Esophagus squamous epithelium (tissue), 5 donors: Measurements from ENCODE around the gene RSPH6A. TPM values are rescaled to one million over a fixed set of nuclear protein-coding genes. Genes with fewer than 3 reads are reported as not detected.

ENCODE experiments used
- DNase-seq: peaks from one replicate; lab custom pipeline; 2025; lab: John Stamatoyannopoulos, UW
- H3K27ac ChIP-seq, 4 donors: fragments of 200-600 bp; sonication (generic); one replicate each; pipeline ENCODE4 v1.5.1; 2016 to 2019; ENCODE audit warnings: mild to moderate bottlenecking in 1 of 4
- H3K27me3 ChIP-seq, 4 donors: fragments of 200-600 bp; sonication (generic); 1 replicate in 3 of 4; 2 replicates in 1 of 4; pipeline versions ENCODE4 v1.5.1 to v1.6.0; 2017 to 2021; ENCODE audit warnings: antibody characterized with exemption in 1 of 4
- H3K36me3 ChIP-seq, 3 donors: fragments of 200-600 bp; sonication (generic); one replicate each; pipeline ENCODE4 v1.5.1; 2016 to 2019
- H3K4me1 ChIP-seq, 3 donors: fragments of 200-600 bp; sonication (generic); one replicate each; pipeline ENCODE4 v1.5.1; 2017 to 2019
- H3K4me3 ChIP-seq, 4 donors: fragments of 200-600 bp; sonication (generic); 1 replicate in 3 of 4; 2 replicates in 1 of 4; pipeline ENCODE4 v1.5.1; 2016 to 2019; ENCODE audit warnings: mild to moderate bottlenecking in 2 of 4, moderate library complexity in 1 of 4
- H3K9me3 ChIP-seq, 3 donors: fragments of 200-600 bp; sonication (generic); one replicate each; pipeline ENCODE4 v1.5.1; 2016 to 2019
- POLR2A ChIP-seq, 4 donors: fragments of 450-650 bp; IDR thresholded peaks; one replicate each; pipeline ENCODE4 v1.6.1; 2017; ENCODE audit warnings: antibody characterized with exemption in 4 of 4, mild to moderate bottlenecking in 4 of 4, moderate library complexity in 3 of 4
- WGBS, 2 donors: methylation state at CpG; one replicate each; pipeline ENCODE4 v1.1.5; 2018; 5-methylcytosine and 5-hydroxymethylcytosine counted together
- intact Hi-C: fragments of 100-400 bp; cut with DNase I; formaldehyde crosslinking; loops from one replicate; pipeline ENCODE4 v1.15.0; 2022
- total RNA-seq, 4 donors: library from RNA; depleted of rRNA; stranded (reverse); fragments of >200 nt; gene quantifications; one replicate each; pipeline ENCODE4 v1.1.0, GENCODE V29; 2016
- TF ChIP-seq, protein P1 (sequence below), 6 experiments: fragments of 450-650 bp in 4 of 6; fragments of 200-600 bp in 2 of 6; sonication (generic) in 2 of 6; IDR thresholded peaks; one replicate each; pipeline ENCODE4 v1.5.1; 2016 to 2019; ENCODE audit warnings: antibody characterized with exemption in 6 of 6, mild to moderate bottlenecking in 4 of 6, moderate library complexity in 4 of 6
- donor health status: DM: yes; HTN: yes; CAD: no.

Gene RSPH6A
- total RNA-seq, 4 donors from 2014 or later, result 0.19 TPM; not detected in 3

DNA sequence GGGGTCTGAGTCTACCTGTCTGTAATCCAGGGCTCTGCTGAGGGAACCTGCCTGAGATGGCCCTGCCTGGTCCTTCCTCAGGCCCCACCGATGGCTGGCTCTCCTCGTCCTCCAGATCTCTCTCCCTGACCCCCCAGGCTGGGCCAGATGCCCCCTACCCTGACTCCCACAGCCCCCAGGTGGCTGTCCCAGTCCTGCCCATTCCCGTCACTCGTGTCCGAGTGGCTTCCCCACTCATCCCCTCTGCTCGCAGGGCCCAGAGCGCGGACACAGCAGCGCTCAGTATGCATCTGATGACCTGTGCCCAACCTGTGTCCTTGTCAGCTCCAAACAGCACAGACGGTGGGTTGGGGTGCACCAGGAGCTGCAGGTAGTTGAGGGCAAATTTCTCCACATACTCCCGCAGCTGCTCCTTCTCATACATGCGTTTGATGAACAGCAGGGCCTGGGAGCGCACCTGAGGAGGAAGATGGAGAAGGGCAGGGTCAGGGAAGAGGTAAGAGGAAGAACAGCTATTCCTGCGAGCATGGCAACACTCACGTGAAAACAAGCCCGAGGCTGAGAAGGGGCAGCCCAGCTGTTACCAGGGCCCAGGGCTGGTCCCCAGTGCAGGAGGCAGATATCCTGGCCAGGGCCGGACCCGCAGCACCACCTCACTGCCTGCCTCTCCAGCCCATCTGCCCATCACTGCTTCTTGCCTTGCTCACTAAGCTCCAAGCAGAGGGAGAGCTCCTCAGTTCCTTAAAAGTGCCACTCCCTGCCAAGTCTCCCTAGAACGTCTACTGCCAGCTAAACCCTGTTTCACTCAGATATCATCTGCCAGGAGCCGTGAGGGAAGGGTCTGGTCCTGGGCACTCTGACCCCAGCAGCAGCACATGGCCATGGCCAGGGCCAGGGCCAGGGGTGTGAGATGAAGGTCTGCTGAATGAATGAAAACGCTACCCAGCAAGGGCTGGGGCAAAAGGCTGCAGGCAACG is 11.1 kb upstream of the RSPH6A start:
- intact Hi-C loops, result no loop called here
- DNase-seq, result no peak
- Histone ChIP-seq H3K9me3 (no peaks in the 10 kb centered on the region), H3K27ac (no peak overlapping the region), H3K4me1 (peaks cover 3 to 21% (median 13%) of the 10 kb centered on the region in 3 donors), H3K4me3 (no peak overlapping the region), H3K36me3 (peaks cover 46 to 98% (median 64%) of the 10 kb centered on the region in 3 donors), H3K27me3 (no peaks in the 10 kb centered on the region)
- 77 to 85% methylated on average over 6 to 17 of the region's 22 CpGs for WGBS, 2 donors
- TF ChIP-seq, protein P1, sequence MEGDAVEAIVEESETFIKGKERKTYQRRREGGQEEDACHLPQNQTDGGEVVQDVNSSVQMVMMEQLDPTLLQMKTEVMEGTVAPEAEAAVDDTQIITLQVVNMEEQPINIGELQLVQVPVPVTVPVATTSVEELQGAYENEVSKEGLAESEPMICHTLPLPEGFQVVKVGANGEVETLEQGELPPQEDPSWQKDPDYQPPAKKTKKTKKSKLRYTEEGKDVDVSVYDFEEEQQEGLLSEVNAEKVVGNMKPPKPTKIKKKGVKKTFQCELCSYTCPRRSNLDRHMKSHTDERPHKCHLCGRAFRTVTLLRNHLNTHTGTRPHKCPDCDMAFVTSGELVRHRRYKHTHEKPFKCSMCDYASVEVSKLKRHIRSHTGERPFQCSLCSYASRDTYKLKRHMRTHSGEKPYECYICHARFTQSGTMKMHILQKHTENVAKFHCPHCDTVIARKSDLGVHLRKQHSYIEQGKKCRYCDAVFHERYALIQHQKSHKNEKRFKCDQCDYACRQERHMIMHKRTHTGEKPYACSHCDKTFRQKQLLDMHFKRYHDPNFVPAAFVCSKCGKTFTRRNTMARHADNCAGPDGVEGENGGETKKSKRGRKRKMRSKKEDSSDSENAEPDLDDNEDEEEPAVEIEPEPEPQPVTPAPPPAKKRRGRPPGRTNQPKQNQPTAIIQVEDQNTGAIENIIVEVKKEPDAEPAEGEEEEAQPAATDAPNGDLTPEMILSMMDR (IDR thresholded peaks at IDR 0.05), result no peak
- no peak for TF ChIP-seq POLR2A (IDR thresholded peaks at IDR 0.05)

DNA sequence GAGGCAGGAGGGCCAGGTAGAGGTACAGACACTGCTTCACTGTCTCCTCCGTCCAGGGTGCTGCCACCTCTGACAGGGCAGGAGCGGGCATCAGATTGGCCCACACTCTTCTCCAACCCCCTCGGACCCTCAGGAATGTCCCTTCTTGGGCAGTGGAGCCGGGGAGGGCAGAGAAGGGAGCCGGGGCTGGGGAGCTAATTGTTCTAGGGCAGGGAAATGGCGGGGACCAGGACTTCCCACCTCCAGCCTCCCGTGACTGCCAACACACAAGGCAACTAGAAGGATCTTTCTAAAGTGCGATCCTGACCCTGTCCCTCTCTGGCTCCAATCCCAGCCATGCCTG is 10.1 kb upstream of the RSPH6A start:
- no peak for DNase-seq
- peaks cover 3 to 29% (median 13%) of the 10 kb centered on the region in 3 donors for H3K4me1 ChIP-seq
- H3K27ac ChIP-seq, result no peak overlapping the region
- peaks cover 45 to 98% (median 54%) of the 10 kb centered on the region in 3 donors for H3K36me3 ChIP-seq
- intact Hi-C loops, result no loop called here
- no peak for TF ChIP-seq POLR2A (IDR thresholded peaks at IDR 0.05)
- TF ChIP-seq, protein P1 (IDR thresholded peaks at IDR 0.05), result no peak
- no peaks in the 10 kb centered on the region for H3K9me3 ChIP-seq
- H3K27me3 ChIP-seq, result no peaks in the 10 kb centered on the region
- 80 to 88% methylated on average over 1 of the region's 8 CpGs for WGBS, 2 donors
- H3K4me3 ChIP-seq, result no peak overlapping the region

DNA sequence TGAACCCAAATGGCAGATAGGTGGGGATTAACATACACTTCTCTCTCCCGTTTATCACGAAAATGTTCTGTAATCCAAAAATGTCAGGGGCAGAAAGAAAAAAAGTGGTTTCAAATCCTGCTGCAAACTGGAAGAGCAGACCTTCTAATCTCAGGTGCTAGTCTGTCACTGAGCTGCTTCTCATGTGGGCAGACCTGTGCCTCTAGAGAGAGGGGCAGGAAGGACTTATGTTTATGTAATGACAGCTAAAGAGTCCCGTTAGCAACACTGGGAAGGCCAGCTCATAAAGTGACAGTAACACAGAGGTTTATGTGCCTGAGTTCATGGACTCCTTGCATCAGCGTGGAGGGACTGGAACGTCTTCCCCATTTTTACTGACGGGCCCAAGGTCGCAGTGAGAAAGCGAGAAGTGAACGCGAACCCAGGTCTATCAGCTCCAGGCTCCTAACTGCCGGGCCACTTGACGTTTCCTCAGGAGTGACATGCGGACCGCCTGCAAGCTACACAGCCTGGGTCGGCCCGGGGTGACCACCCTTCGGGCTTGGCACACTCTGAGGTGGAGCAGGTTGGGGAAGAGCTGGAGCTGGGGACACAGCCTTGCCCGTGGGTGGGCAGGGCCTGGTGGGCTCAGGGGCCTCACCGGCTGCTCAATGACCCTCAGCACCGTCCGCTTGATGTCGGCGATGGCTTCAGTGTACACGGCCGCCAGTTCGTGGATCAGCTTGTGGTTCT is 9.6 kb upstream of the RSPH6A start:
- no peak for DNase-seq
- Histone ChIP-seq H3K9me3 (no peaks in the 10 kb centered on the region), H3K4me3 (no peak overlapping the region), H3K36me3 (peaks cover 40 to 98% (median 49%) of the 10 kb centered on the region in 3 donors), H3K27me3 (no peaks in the 10 kb centered on the region), H3K4me1 (peaks cover 3 to 34% (median 13%) of the 10 kb centered on the region in 3 donors), H3K27ac (peak overlapping the region in 1 of 4 donors; percentile 21)
- intact Hi-C loops, result no loop called here
- no peak for TF ChIP-seq POLR2A (IDR thresholded peaks at IDR 0.05)
- 74 to 77% methylated on average over 9 to 17 of the region's 26 CpGs for WGBS, 2 donors

DNA sequence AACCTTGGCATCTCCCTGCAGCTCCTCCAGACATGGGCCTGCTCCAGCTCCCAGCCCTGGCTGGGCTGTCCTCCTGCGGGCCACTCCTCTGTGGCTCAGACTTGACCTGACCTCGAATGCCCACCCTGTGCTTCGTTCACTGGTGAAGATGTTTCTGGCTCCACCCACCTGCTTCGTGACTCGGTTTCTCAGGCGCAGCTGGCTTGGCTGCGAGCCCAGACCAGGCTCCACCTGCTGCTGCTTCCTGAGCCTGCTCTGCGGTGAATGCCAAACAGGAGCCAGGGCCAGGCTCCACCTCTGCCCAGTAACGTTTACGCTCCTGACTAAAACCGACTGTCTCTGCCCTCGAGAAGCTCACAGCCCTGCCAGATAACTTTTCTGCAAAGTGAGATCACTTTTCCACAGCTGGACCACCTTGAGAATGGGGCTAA is 8.9 kb upstream of the RSPH6A start:
- 36 to 60% methylated on average over 2 to 11 of the region's 12 CpGs for WGBS, 2 donors
- Histone ChIP-seq H3K36me3 (peaks cover 33 to 97% (median 42%) of the 10 kb centered on the region in 3 donors), H3K27ac (peak overlapping the region in 1 of 4 donors; percentile 21), H3K27me3 (no peaks in the 10 kb centered on the region), H3K4me3 (no peak overlapping the region), H3K4me1 (peaks cover 3 to 35% (median 13%) of the 10 kb centered on the region in 3 donors), H3K9me3 (no peaks in the 10 kb centered on the region)
- TF ChIP-seq, protein P1 (IDR thresholded peaks at IDR 0.05), result no peak
- no peak for TF ChIP-seq POLR2A (IDR thresholded peaks at IDR 0.05)
- intact Hi-C loops, result no loop called here
- DNase-seq, result no peak

DNA sequence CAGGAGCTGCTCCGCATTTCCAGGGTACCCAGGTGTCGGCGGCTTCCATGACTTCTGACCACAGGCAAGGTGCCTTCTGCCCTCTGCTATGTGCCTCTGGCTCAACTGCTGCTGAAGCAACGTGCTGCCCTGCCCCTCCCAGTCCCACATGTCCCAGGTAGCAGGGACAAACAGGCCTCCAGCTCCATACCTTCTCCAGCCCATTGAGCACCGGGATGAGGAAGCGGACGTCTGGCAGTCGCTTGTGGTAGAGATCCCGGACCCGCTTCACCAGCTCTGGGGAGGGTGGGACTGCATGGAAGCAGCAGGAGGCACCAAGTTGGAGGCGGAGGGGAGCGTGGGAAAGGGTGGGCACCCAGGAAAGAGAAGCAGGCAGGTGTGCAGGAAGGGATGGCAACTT is 8.1 kb upstream of the RSPH6A start:
- Histone ChIP-seq H3K9me3 (no peaks in the 10 kb centered on the region), H3K36me3 (peaks cover 26 to 91% (median 34%) of the 10 kb centered on the region in 3 donors)
- DNase-seq, result no peak

More for the DNA sequence above, 8.1 kb upstream of the RSPH6A start:
- no peak for TF ChIP-seq POLR2A (IDR thresholded peaks at IDR 0.05)
- Histone ChIP-seq H3K4me3 (no peak overlapping the region), H3K27me3 (no peaks in the 10 kb centered on the region), H3K27ac (no peak overlapping the region), H3K4me1 (peaks cover 3 to 37% (median 13%) of the 10 kb centered on the region in 3 donors)
- intact Hi-C loops, result no loop called here
- WGBS, 2 donors, result no CpG with 5 or more reads among the region's 12 CpGs
